Gastroesophageal sphincter (tissue), 3 donors: ENCODE data around the gene SERPINA3.

ENCODE experiments used
- POLR2A ChIP-seq, 2 donors: fragments of 450-650 bp; IDR thresholded peaks; one replicate each; pipeline ENCODE4 v1.6.1; 2017; ENCODE audit warnings: antibody characterized with exemption in 2 of 2, mild to moderate bottlenecking in 2 of 2, moderate library complexity in 1 of 2
- POLR2AphosphoS5 ChIP-seq: sonication (generic); formaldehyde crosslinking; IDR thresholded peaks from one replicate; pipeline ENCODE4 v1.6.1; 2017; ENCODE audit warnings: antibody characterized with exemption
- TF ChIP-seq, protein P1 (sequence below), 4 experiments: fragments of 200-600 bp in 2 of 4; fragments of 450-650 bp in 2 of 4; sonication (generic) in 1 of 4; IDR thresholded peaks; one replicate each; pipeline ENCODE4 v1.5.1; 2017 to 2019; ENCODE audit warnings: antibody characterized with exemption in 4 of 4, mild to moderate bottlenecking in 2 of 4, moderate library complexity in 2 of 4

DNA sequence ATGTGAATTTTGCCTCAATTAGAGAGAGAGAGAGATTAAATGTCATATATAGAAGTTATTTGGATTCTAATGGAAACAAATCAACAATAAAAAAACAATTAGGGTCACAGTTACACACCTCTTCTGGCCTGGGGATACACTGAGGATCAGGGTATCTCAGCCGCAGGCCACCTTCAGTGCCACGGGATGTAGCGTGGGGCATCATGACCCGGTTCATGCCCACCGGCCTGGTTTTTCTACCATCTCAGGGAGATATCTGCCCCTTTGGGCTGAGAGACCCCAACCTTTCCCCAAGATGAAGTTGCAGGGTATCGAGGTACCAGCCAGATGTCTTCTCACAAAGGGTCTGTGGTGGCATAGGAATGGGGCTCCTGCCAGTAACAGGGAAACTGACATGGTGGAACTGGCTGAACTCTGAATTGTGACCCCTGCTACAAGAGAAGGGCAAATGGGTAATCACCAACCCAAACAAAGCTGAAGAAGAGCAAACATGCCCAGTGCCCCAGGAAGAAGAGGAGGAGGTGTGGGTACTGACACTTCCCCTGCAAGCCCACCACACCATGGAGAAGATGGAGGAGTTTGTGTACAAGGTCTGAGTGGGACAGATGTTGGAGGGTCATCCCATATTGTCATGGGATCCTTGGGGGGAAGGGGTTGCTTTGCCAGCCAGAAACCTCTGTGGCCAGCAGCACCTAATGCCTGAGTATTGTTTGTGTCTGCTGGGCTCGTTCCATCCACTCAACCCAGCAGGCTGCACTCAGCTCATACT is 19.5 kb downstream of the SERPINA3 start:
- TF ChIP-seq, protein P1, sequence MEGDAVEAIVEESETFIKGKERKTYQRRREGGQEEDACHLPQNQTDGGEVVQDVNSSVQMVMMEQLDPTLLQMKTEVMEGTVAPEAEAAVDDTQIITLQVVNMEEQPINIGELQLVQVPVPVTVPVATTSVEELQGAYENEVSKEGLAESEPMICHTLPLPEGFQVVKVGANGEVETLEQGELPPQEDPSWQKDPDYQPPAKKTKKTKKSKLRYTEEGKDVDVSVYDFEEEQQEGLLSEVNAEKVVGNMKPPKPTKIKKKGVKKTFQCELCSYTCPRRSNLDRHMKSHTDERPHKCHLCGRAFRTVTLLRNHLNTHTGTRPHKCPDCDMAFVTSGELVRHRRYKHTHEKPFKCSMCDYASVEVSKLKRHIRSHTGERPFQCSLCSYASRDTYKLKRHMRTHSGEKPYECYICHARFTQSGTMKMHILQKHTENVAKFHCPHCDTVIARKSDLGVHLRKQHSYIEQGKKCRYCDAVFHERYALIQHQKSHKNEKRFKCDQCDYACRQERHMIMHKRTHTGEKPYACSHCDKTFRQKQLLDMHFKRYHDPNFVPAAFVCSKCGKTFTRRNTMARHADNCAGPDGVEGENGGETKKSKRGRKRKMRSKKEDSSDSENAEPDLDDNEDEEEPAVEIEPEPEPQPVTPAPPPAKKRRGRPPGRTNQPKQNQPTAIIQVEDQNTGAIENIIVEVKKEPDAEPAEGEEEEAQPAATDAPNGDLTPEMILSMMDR (IDR thresholded peaks at IDR 0.05) = no peak
- TF ChIP-seq POLR2AphosphoS5 = no peak
- TF ChIP-seq POLR2A (IDR thresholded peaks at IDR 0.05) = no peak
